Right renal pelvis (tissue), 4 donors: ENCODE measurements around the gene DUSP1. TPM values are rescaled to one million over a fixed set of nuclear protein-coding genes. Genes with fewer than 3 reads are reported as not detected.
"Not testable (repeated sequence)": the region's sequence is repeated elsewhere in the genome, so short reads cannot be mapped to it uniquely, and the experiment has no call there.

ENCODE experiments used
- DNase-seq, 4 donors: peaks; one replicate each; pipeline ENCODE4 v3.0.0-alpha.2; 2013; ENCODE audit warnings: low read depth in 4 of 4, low spot score in 3 of 4, missing footprints in 1 of 4
- polyA plus RNA-seq, 4 donors: library from polyadenylated mRNA; unstranded; fragments of 120-200 nt; gene quantifications; one replicate each; pipeline ENCODE4 v1.2.1, GENCODE V29; 2013; ENCODE audit not compliant: insufficient read length in 4 of 4

The DUSP1 gene
- polyA plus RNA-seq, 4 donors, result 50.2 to 130 (median 73.7) TPM

GRCh38 chr5:172798422-172799215, 27.6 kb upstream of the DUSP1 start:
- DNase-seq, result no peak

GRCh38 chr5:172797771-172798191, 26.8 kb upstream of the DUSP1 start:
- DNase-seq, result no peak

GRCh38 chr5:172796306-172796705, 25.3 kb upstream of the DUSP1 start:
- DNase-seq, result no peak

GRCh38 chr5:172795318-172795977, 24.5 kb upstream of the DUSP1 start:
- peak; percentile 75 to 83 (median 78) for DNase-seq

- DNase-seq, result no peak
These were observed 22.8 kb upstream of the DUSP1 start for GRCh38 chr5:172793577-172794488.

GRCh38 chr5:172792701-172793570, 21.9 kb upstream of the DUSP1 start:
- no peak for DNase-seq

- no peak for DNase-seq
These were observed 20.9 kb upstream of the DUSP1 start for GRCh38 chr5:172791726-172792445.

GRCh38 chr5:172791286-172791685, 20.3 kb upstream of the DUSP1 start:
- no peak for DNase-seq

GRCh38 chr5:172790496-172790889, 19.5 kb upstream of the DUSP1 start:
- DNase-seq, result no peak

- no peak for DNase-seq
These were observed 18.9 kb upstream of the DUSP1 start for GRCh38 chr5:172789687-172790495.

- DNase-seq, result no peak
These were observed 18.0 kb upstream of the DUSP1 start for GRCh38 chr5:172788771-172789686.

- not testable (repeated sequence) for DNase-seq
These were observed 16.5 kb upstream of the DUSP1 start for GRCh38 chr5:172787538-172787937.

- DNase-seq, result no peak
These were observed 15.9 kb upstream of the DUSP1 start for GRCh38 chr5:172786736-172787462.

- DNase-seq, result no peak
These were observed 14.6 kb upstream of the DUSP1 start for GRCh38 chr5:172785429-172786088.

- not testable (repeated sequence) for DNase-seq
These were observed 13.2 kb upstream of the DUSP1 start for GRCh38 chr5:172784162-172784561.

- not testable (repeated sequence) for DNase-seq
These were observed 12.3 kb upstream of the DUSP1 start for GRCh38 chr5:172783319-172783718.
